ENCODE data around the gene FBXO7.

DNA sequence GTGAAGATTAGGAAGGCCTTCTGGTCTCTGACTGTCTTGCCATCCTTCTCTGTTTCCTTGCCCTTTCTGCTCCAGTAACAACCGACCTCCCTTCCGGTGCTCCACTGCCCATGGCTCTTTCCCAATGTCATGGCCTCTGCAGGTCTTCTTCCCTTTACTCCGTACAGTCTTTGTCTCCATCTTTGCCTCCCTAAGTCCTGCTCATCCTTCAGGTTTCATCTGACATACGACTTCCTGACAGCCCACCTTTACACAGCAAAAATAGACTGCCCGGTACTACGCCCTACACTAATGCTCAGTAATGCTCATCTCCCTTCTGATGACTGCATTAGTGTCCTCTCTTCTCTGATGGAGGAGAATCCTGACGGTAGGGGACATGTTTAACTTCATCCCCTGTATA, 63.9 kb downstream of the FBXO7 start:
- TF ChIP-seq POLR2A (IDR thresholded peaks at IDR 0.05; ENCODE audit: low read length) (no peak), GATA1 (IDR thresholded peaks at IDR 0.05; ENCODE audit: low read depth, low read length) (no peak)

Measured in erythroblast (primary cell).